NCI-H774 (cell line): ENCODE measurements around the gene TACR2.

Experiments
- DNase-seq: peaks from one replicate; lab custom pipeline; 2025; lab: John Stamatoyannopoulos, UW

TACR2 gene

GRCh38 chr10:69374242-69374641 is 42.5 kb downstream of the TACR2 start:
- DNase-seq = no peak

- DNase-seq = no peak
Observed at GRCh38 chr10:69372126-69372980, 44.4 kb downstream of the TACR2 start.

GRCh38 chr10:69367469-69367868 is 49.2 kb downstream of the TACR2 start:
- DNase-seq = no peak

DNA sequence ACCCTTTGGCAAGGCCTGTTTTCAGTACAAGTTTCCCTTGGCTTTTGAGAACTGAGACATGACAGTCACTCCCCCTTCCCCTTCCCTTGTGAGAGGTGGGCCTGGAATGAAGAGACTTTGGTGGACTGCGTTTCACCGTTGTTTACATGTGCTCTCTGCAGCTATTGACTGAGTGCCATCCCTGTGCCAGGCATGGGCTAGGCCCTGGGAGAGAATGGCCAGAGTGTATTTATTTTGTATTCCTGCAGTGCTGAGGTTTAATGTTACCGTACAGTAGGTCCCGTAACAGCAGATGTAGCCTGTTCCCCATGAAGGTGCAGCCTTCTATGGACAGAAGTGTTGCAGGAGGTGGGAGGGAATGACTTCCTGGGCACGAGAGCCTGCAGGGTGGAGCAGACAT is 50.0 kb downstream of the TACR2 start:
- DNase-seq = no peak

DNA sequence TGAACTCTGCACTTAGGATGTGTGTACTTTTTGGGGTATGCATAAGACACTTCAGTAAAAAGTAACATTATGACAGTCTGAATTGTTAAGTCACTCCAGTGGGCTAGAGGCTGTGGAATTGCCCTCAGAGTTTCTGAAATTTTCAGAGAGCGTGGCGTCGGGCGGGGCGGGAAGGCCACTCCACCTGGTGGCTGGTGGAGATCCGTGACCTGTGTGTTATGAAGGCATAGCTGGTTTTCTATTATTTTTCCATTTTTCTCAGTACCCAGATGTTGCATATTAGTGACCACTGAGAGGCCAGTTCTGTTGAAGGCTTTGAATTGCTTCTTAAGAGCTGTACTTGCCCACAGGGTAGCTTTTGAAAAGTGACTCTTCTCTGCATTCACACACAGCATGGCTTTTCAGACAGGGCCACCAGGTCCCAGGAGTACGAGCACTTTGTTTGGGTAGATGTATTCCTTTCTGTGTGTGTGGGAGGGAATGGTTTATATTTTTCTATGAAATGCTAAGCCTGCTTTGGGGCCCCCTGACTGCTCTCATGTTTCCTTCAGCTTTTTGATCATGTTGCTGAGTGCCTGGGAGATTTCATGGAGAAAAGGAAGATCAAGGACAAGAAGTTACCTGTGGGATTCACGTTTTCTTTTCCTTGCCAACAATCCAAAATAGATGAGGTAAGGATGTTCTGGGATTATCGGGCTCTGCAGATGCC is 52.3 kb downstream of the TACR2 start:
- no peak for DNase-seq

DNA sequence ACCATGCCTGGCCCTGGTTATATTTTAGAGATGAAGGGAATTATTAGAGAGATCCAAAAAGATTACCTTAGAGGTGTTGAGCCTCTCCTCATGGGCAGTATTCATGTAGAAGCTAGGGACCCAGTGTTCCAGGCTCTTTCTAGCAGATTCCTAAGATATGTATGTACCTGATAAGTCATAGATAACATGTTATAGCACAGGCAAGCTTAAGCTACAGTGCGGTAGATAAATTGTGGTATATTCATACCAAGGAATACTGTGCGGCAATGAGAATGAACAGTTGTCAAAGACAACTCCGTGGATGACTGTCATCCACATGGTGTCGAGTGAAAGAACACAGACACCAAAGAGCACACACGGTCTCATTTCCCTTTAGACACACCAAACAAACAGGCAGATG is 53.1 kb downstream of the TACR2 start:
- no peak for DNase-seq

GRCh38 chr10:69362471-69362954 is 54.2 kb downstream of the TACR2 start:
- DNase-seq = no peak

- peak; percentile 10 for DNase-seq
Observed at GRCh38 chr10:69361303-69361614, 55.5 kb downstream of the TACR2 start.

GRCh38 chr10:69360485-69361302 is 56.0 kb downstream of the TACR2 start:
- DNase-seq = no peak

- no peak for DNase-seq
Observed at GRCh38 chr10:69359594-69359993, 57.1 kb downstream of the TACR2 start.

GRCh38 chr10:69359148-69359547 is 57.6 kb downstream of the TACR2 start:
- DNase-seq = no peak

DNA sequence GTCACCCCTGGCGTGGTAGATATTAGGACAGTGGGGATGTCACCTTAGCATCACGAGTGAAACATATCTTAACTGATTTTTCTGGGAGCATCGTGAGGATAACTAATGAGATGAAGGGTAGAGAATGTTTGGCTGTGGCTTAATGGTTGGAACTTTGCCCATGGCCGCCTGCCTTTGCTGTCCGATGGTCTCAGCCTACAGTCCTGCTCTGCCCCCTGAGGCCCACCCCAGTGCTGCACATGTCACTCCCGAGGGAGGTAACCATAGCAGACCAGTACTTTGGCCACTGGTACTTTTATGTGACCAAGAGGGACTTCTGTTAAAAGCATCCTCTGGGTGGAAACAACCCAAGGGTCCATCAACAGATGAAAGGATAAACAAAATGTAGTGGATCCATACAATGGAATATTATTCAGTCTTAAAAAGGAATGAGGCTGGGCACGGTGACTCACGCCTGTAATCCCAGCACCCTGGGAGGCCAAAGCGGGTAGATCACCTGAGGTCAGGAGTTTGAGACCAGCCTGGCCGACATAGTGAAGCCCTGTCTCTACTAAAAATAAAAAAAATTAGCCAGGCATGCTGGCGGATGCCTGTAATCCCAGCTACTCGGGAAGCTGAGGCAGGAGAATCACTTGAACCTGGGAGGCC is 58.4 kb downstream of the TACR2 start:
- DNase-seq = no peak

GRCh38 chr10:69356187-69356586 is 60.5 kb downstream of the TACR2 start:
- DNase-seq = no peak

- no peak for DNase-seq
Observed at GRCh38 chr10:69353977-69354635, 62.6 kb downstream of the TACR2 start.
